H1 (cell line): ENCODE data around the gene ZFR.

ENCODE experiments used
- CTCF ChIP-seq, 3 experiments: IDR thresholded peaks; 1 replicate in 2 of 3; 2 replicates in 1 of 3; pipeline versions ENCODE4 v1.5.1 to v1.6.1; 2011; ENCODE audit warnings: low read length in 3 of 3, mild to moderate bottlenecking in 3 of 3, inconsistent platforms in 2 of 3, low read depth in 1 of 3, moderate library complexity in 1 of 3; ENCODE audit not compliant: insufficient read depth in 1 of 3; ENCODE audit errors: control extremely low read depth in 1 of 3
- EP300 ChIP-seq, 2 experiments: IDR thresholded peaks; 1 replicate in 1 of 2; 2 replicates in 1 of 2; pipeline ENCODE4 v1.6.1; 2011 to 2012; ENCODE audit warnings: low read depth in 2 of 2, low read length in 2 of 2, mild to moderate bottlenecking in 2 of 2, borderline replicate concordance in 1 of 2, inconsistent platforms in 1 of 2, moderate library complexity in 1 of 2

- no peak for TF ChIP-seq EP300 (IDR thresholded peaks at IDR 0.05; ENCODE audit: borderline replicate concordance in 1 of 2, low read depth in 2 of 2, low read length in 2 of 2)
- TF ChIP-seq CTCF (IDR thresholded peaks at IDR 0.05; ENCODE audit: control extremely low read depth in 1 of 3, insufficient read depth in 1 of 3, low read depth in 1 of 3, low read length in 3 of 3), result no peak
These were observed 49.6 kb downstream of the ZFR start for GRCh38 chr5:32394981-32395380.
